NB4 (cell line): ENCODE data around the gene GPR152.
A peak's percentile ranks its signal among the peaks of the same experiment; 100 is the strongest.

Experiments
- DNase-seq: peaks from one replicate; pipeline ENCODE4 v3.0.0; 2010; ENCODE audit warnings: low read depth
- H3K4me3 ChIP-seq: one replicate; pipeline ENCODE4 v1.5.1; 2011; ENCODE audit warnings: mild to moderate bottlenecking, low read depth, low read length, moderate library complexity
- CTCF ChIP-seq: IDR thresholded peaks from one replicate; pipeline ENCODE4 v1.5.1; 2012; ENCODE audit warnings: low read depth, low read length
- MAX ChIP-seq: IDR thresholded peaks from 2 replicates; pipeline ENCODE4 v1.6.1; 2011; ENCODE audit warnings: low read depth, low read length
- MYC ChIP-seq: IDR thresholded peaks from 2 replicates; pipeline ENCODE4 v1.6.1; 2011; ENCODE audit warnings: low read depth, low read length
- POLR2A ChIP-seq: IDR thresholded peaks from 2 replicates; pipeline ENCODE4 v1.6.1; 2011; ENCODE audit warnings: mild to moderate bottlenecking; ENCODE audit not compliant: insufficient read length; ENCODE audit errors: extremely low read depth

The GPR152 gene

GRCh38 chr11:67435031-67435726, 17.4 kb downstream of the GPR152 start:
- peak; percentile 51 for DNase-seq
- TF ChIP-seq MAX: no peak
- no peak for TF ChIP-seq POLR2A
- TF ChIP-seq MYC: no peak
- TF ChIP-seq CTCF: no peak
- peak overlapping the region; percentile 94 for H3K4me3 ChIP-seq

GRCh38 chr11:67434395-67434881, 18.1 kb downstream of the GPR152 start:
- no peak overlapping the region for H3K4me3 ChIP-seq
- TF ChIP-seq MAX (no peak), CTCF (no peak), MYC (no peak), POLR2A (no peak)
- peak; percentile 52 for DNase-seq

GRCh38 chr11:67433536-67434394, 18.8 kb downstream of the GPR152 start:
- DNase-seq: peak; percentile 51
- no peak for TF ChIP-seq MAX
- no peak for TF ChIP-seq MYC
- no peak for TF ChIP-seq POLR2A
- no peak for TF ChIP-seq CTCF
- no peak overlapping the region for H3K4me3 ChIP-seq

GRCh38 chr11:67432655-67433349, 19.7 kb downstream of the GPR152 start:
- TF ChIP-seq POLR2A (no peak), MYC (no peak), CTCF (no peak), MAX (no peak)
- peak; percentile 45 for DNase-seq
- H3K4me3 ChIP-seq: no peak overlapping the region

- no peak for TF ChIP-seq MAX
- no peak for TF ChIP-seq POLR2A
- TF ChIP-seq CTCF: no peak
- TF ChIP-seq MYC: no peak
- DNase-seq: no peak
- no peak overlapping the region for H3K4me3 ChIP-seq
These were observed 20.9 kb downstream of the GPR152 start for GRCh38 chr11:67431346-67432249.
